HL-60 (cell line): ENCODE data around the gene ZNF300.
"Not testable (repeated sequence)": the region's sequence is repeated elsewhere in the genome, so short reads cannot be mapped to it uniquely, and the experiment has no call there.

Experiments used
- DNase-seq, 2 experiments: peaks; one replicate each; pipeline ENCODE4 v3.0.0-alpha.2; 2010 to 2020; ENCODE audit warnings: low read depth in 1 of 2, low spot score in 1 of 2
- H3K27ac ChIP-seq: fragments of 250-450 bp; sonication (Bioruptor Pico); replicated peaks from 2 replicates; pipeline ENCODE4 v1.5.1; 2020; ENCODE audit warnings: mild to moderate bottlenecking, moderate library complexity
- H3K27me3 ChIP-seq: fragments of 250-450 bp; sonication (Bioruptor Pico); 2 replicates; pipeline ENCODE4 v1.5.1; 2021; ENCODE audit warnings: mild to moderate bottlenecking, moderate library complexity; ENCODE audit not compliant: insufficient read depth, poor library complexity, severe bottlenecking
- H3K4me3 ChIP-seq: replicated peaks from 2 replicates; pipeline ENCODE4 v1.5.1; 2011; ENCODE audit warnings: mild to moderate bottlenecking, control low read depth, low read length; ENCODE audit not compliant: insufficient read depth
- GABPA ChIP-seq: IDR thresholded peaks from 2 replicates; pipeline ENCODE4 v1.6.1; 2012; ENCODE audit warnings: low read depth
- POLR2AphosphoS5 ChIP-seq: IDR thresholded peaks from 2 replicates; pipeline ENCODE4 v1.6.1; 2012; ENCODE audit warnings: low read depth
- SPI1 ChIP-seq: IDR thresholded peaks from 2 replicates; pipeline ENCODE4 v1.6.1; 2012; ENCODE audit warnings: low read depth, mild to moderate bottlenecking, borderline replicate concordance
- TF ChIP-seq, protein P1 (sequence below): IDR thresholded peaks from one replicate; pipeline ENCODE4 v1.5.1; 2011; ENCODE audit warnings: low read length, control low read depth, inconsistent platforms; ENCODE audit not compliant: insufficient read depth
- TF ChIP-seq, protein P2 (sequence below): IDR thresholded peaks from 2 replicates; pipeline ENCODE4 v1.6.1; 2012; ENCODE audit warnings: low read depth; ENCODE audit not compliant: insufficient replicate concordance

Gene ZNF300

DNA sequence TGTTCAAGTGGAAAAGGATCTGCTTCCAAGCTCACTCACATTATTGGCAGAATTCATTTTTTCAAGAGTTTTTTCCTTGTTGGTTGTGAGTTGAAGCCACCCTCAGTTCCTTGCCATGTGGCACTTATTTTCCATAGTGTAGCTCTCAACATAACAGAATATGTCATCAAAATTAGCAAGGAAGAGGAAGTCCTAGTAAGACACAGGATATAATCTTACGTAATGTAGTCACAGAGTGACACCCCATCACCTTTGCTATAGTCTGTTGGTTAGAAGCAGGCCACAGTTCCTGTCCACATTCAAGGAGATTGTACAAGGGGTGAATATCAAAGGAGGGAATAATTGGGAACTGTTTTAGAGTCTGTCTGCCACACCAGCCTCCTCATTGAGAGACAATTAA lies 42.7 kb downstream of the ZNF300 start:
- peak; percentile 43 to 68 for DNase-seq
- TF ChIP-seq SPI1 (peak; percentile 79), POLR2AphosphoS5 (no peak), GABPA (peak; percentile 63)
- TF ChIP-seq, protein P1, sequence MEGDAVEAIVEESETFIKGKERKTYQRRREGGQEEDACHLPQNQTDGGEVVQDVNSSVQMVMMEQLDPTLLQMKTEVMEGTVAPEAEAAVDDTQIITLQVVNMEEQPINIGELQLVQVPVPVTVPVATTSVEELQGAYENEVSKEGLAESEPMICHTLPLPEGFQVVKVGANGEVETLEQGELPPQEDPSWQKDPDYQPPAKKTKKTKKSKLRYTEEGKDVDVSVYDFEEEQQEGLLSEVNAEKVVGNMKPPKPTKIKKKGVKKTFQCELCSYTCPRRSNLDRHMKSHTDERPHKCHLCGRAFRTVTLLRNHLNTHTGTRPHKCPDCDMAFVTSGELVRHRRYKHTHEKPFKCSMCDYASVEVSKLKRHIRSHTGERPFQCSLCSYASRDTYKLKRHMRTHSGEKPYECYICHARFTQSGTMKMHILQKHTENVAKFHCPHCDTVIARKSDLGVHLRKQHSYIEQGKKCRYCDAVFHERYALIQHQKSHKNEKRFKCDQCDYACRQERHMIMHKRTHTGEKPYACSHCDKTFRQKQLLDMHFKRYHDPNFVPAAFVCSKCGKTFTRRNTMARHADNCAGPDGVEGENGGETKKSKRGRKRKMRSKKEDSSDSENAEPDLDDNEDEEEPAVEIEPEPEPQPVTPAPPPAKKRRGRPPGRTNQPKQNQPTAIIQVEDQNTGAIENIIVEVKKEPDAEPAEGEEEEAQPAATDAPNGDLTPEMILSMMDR: no peak
- TF ChIP-seq, protein P2, sequence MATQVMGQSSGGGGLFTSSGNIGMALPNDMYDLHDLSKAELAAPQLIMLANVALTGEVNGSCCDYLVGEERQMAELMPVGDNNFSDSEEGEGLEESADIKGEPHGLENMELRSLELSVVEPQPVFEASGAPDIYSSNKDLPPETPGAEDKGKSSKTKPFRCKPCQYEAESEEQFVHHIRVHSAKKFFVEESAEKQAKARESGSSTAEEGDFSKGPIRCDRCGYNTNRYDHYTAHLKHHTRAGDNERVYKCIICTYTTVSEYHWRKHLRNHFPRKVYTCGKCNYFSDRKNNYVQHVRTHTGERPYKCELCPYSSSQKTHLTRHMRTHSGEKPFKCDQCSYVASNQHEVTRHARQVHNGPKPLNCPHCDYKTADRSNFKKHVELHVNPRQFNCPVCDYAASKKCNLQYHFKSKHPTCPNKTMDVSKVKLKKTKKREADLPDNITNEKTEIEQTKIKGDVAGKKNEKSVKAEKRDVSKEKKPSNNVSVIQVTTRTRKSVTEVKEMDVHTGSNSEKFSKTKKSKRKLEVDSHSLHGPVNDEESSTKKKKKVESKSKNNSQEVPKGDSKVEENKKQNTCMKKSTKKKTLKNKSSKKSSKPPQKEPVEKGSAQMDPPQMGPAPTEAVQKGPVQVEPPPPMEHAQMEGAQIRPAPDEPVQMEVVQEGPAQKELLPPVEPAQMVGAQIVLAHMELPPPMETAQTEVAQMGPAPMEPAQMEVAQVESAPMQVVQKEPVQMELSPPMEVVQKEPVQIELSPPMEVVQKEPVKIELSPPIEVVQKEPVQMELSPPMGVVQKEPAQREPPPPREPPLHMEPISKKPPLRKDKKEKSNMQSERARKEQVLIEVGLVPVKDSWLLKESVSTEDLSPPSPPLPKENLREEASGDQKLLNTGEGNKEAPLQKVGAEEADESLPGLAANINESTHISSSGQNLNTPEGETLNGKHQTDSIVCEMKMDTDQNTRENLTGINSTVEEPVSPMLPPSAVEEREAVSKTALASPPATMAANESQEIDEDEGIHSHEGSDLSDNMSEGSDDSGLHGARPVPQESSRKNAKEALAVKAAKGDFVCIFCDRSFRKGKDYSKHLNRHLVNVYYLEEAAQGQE: no peak
- Histone ChIP-seq H3K4me3 (no peak overlapping the region), H3K27ac (peak overlapping the region; percentile 30), H3K27me3 (no peaks in the 10 kb centered on the region)

DNA sequence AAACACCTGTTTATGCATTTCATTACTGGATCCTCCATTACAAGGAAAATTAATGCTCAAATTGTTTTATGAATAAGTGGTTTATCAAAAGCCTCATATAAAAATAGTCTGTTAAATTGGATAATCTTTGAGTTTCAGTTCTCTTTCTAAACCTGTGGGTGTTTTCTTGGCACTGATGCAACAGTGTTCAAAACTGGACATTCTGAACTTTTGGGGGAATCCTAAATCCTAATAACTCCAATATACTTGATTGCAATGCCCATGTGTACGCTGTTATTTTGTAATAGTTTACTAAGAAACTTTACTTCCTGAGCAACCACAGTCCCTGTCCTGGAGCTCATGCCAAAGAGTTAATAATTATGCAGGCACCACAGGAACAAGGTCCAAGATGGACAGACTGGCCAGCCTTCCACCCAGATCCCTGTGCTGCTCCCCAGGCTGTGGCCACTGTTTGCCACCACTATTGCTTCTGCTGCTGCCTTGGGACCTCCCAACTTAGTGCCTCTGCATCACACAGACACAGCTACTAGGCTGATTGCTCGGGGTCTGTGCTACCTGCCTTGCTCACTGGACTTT lies 44.4 kb downstream of the ZNF300 start:
- TF ChIP-seq POLR2AphosphoS5: no peak

DNA sequence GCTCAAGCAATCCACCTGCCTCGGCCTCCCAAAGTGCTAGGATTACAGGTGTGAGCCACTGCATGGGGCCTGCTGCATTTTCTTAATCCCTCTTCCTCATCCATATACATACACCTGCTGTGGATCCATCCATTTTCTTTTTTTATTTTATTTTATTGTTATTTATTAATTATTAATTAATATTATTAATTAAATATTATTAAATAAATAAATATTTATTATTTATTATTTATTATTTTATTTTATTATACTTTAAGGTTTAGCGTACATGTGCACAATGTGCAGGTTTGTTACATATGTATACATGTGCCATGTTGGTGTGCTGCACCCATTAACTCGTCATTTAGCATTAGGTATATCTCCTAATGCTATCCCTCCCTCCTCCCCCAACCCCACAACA lies 48.1 kb downstream of the ZNF300 start:
- H3K27me3 ChIP-seq, H3K4me3 ChIP-seq, H3K27ac ChIP-seq, DNase-seq: not testable (repeated sequence)

More for the DNA sequence above, 44.4 kb downstream of the ZNF300 start:
- no peak for DNase-seq
- Histone ChIP-seq H3K27me3 (no peaks in the 10 kb centered on the region), H3K27ac (no peak overlapping the region), H3K4me3 (no peak overlapping the region)

DNA sequence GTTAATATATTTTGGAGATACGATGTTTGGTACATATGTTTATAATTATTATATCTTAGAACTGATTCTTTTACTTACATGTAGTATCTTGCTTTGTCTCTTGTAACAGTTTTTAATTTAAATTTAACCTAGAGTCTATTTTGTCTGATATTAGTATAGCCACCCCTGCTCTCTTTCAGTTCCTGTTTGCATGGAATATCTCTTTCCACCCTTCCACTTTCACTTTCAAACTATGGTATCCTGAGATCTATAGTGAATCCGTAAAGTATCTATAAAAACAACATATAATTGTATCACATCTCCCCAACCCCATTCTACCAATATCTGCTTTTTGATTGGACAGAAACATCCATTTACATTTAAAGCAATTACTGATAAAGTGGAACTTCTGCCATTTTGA lies 51.2 kb downstream of the ZNF300 start:
- no peak for DNase-seq
- H3K27me3 ChIP-seq: no peaks in the 10 kb centered on the region
- no peak overlapping the region for H3K27ac ChIP-seq
- no peak overlapping the region for H3K4me3 ChIP-seq
- TF ChIP-seq POLR2AphosphoS5: no peak
- TF ChIP-seq SPI1: no peak
- TF ChIP-seq, protein P2: no peak
- TF ChIP-seq, protein P1: no peak
- no peak for TF ChIP-seq GABPA

DNA sequence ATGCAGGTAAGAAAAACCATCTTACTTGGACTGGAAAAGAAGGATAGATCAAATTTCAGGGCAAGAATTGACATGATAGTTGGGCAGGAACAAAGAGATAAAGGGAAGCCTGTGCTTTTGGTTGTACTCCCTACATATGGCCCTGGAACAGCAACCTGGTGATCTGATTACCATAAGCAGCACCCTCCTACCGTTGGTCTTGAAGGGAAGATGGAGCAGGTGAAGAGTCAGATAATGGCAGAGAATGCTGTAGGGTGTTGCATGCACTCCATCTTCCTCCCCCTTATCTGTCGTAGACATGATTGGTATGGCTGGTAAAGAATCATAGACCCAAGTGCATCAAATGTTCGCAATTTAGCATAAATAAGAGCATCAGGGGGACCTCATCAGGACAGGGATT lies 53.7 kb downstream of the ZNF300 start:
- H3K4me3 ChIP-seq: no peak overlapping the region
- no peaks in the 10 kb centered on the region for H3K27me3 ChIP-seq
- H3K27ac ChIP-seq: no peak overlapping the region
- no peak for TF ChIP-seq SPI1
- TF ChIP-seq POLR2AphosphoS5: no peak
- TF ChIP-seq, protein P1: no peak
- TF ChIP-seq, protein P2: no peak
- DNase-seq: no peak
